H9 (cell line): ENCODE results near the gene MED13L. TPM values are rescaled to one million over a fixed set of nuclear protein-coding genes. Genes with fewer than 3 reads are reported as not detected.

Experiments used
- DNase-seq: peaks from one replicate; pipeline ENCODE4 v3.0.0-alpha.2; 2017
- H2AFZ ChIP-seq: one replicate; pipeline ENCODE4 v1.6.1; 2013; ENCODE audit warnings: mild to moderate bottlenecking, low read length, control low read depth, moderate library complexity
- H2AK5ac ChIP-seq: 2 replicates; pipeline ENCODE4 v1.6.1; 2013; ENCODE audit warnings: low read length, control low read depth, mixed read lengths; ENCODE audit not compliant: insufficient read length
- H2BK120ac ChIP-seq: one replicate; pipeline ENCODE4 v1.6.1; 2013; ENCODE audit warnings: low read depth, mild to moderate bottlenecking, low read length, control low read depth, inconsistent platforms; ENCODE audit not compliant: poor library complexity, severe bottlenecking
- H2BK12ac ChIP-seq: 2 replicates; pipeline ENCODE4 v1.6.1; 2013; ENCODE audit warnings: low read length, control low read depth, mixed read lengths, low read depth; ENCODE audit not compliant: insufficient read length
- H2BK15ac ChIP-seq: 2 replicates; pipeline ENCODE4 v1.6.1; 2013; ENCODE audit warnings: low read depth, low read length, control low read depth
- H2BK20ac ChIP-seq: one replicate; pipeline ENCODE4 v1.6.1; 2013; ENCODE audit warnings: low read depth, mild to moderate bottlenecking, low read length, control low read depth, inconsistent platforms; ENCODE audit not compliant: poor library complexity, severe bottlenecking
- H2BK5ac ChIP-seq: 2 replicates; pipeline ENCODE4 v1.6.1; 2013; ENCODE audit warnings: low read length, control low read depth, mixed read lengths; ENCODE audit not compliant: insufficient read length
- H3K14ac ChIP-seq: 2 replicates; pipeline ENCODE4 v1.6.1; 2013; ENCODE audit warnings: low read length, control low read depth; ENCODE audit not compliant: insufficient read depth
- H3K18ac ChIP-seq: 2 replicates; pipeline ENCODE4 v1.6.1; 2013; ENCODE audit warnings: low read depth, mild to moderate bottlenecking, mixed read lengths, low read length, control low read depth; ENCODE audit not compliant: insufficient read length
- H3K23ac ChIP-seq: 2 replicates; pipeline ENCODE4 v1.6.1; 2013; ENCODE audit warnings: low read length, control low read depth, mixed read lengths, low read depth; ENCODE audit not compliant: insufficient read length
- H3K23me2 ChIP-seq: 2 replicates; pipeline ENCODE4 v1.6.1; 2013; ENCODE audit warnings: low read depth, mild to moderate bottlenecking, mixed read lengths, low read length, control low read depth; ENCODE audit not compliant: insufficient read length, poor library complexity, severe bottlenecking
- H3K27ac ChIP-seq: 2 replicates; pipeline ENCODE4 v1.5.1; 2013; ENCODE audit warnings: low read length, control low read depth, mixed read lengths, low read depth; ENCODE audit not compliant: insufficient read length
- H3K27me3 ChIP-seq: 2 replicates; pipeline ENCODE4 v1.6.1; 2013; ENCODE audit warnings: low read length, control low read depth, inconsistent platforms; ENCODE audit not compliant: insufficient read depth
- H3K4ac ChIP-seq: 2 replicates; pipeline ENCODE4 v1.6.1; 2013; ENCODE audit warnings: low read depth, mild to moderate bottlenecking, control low read depth, inconsistent platforms, low read length, moderate library complexity
- H3K4me1 ChIP-seq: 2 replicates; pipeline ENCODE4 v1.6.1; 2013; ENCODE audit warnings: low read length, control low read depth, inconsistent platforms; ENCODE audit not compliant: insufficient read depth
- H3K4me2 ChIP-seq: 2 replicates; pipeline ENCODE4 v1.6.1; 2013; ENCODE audit warnings: low read length, control low read depth, mixed read lengths; ENCODE audit not compliant: insufficient read length, insufficient read depth
- H3K56ac ChIP-seq: 2 replicates; pipeline ENCODE4 v1.6.1; 2013; ENCODE audit warnings: low read depth, mild to moderate bottlenecking, mixed read lengths, low read length, control low read depth; ENCODE audit not compliant: insufficient read length
- H3K79me1 ChIP-seq: 2 replicates; pipeline ENCODE4 v1.6.1; 2013; ENCODE audit warnings: low read depth, mild to moderate bottlenecking, moderate library complexity, low read length, control low read depth, inconsistent platforms; ENCODE audit not compliant: insufficient read depth, poor library complexity, severe bottlenecking
- H3K79me2 ChIP-seq: 2 replicates; pipeline ENCODE4 v1.6.1; 2013; ENCODE audit warnings: low read length, control low read depth, inconsistent platforms; ENCODE audit not compliant: insufficient read depth
- H3K9ac ChIP-seq: 2 replicates; pipeline ENCODE4 v1.6.1; 2013; ENCODE audit warnings: low read length, control low read depth, mixed read lengths; ENCODE audit not compliant: insufficient read length; ENCODE audit errors: extremely low read depth
- H3K9me3 ChIP-seq: one replicate; pipeline ENCODE4 v1.6.1; 2013; ENCODE audit warnings: low read depth, low read length, inconsistent platforms; ENCODE audit not compliant: control insufficient read depth
- H3T11ph ChIP-seq: one replicate; pipeline ENCODE4 v1.6.1; 2013; ENCODE audit warnings: mild to moderate bottlenecking, low read length, control low read depth, inconsistent platforms
- H4K20me1 ChIP-seq: one replicate; pipeline ENCODE4 v1.6.1; 2013; ENCODE audit not compliant: control insufficient read depth, insufficient read length, insufficient read depth
- H4K5ac ChIP-seq: 2 replicates; pipeline ENCODE4 v1.6.1; 2013; ENCODE audit warnings: low read depth, mild to moderate bottlenecking, mixed read lengths, low read length, control low read depth; ENCODE audit not compliant: insufficient read length
- H4K8ac ChIP-seq: replicated peaks from 2 replicates; pipeline ENCODE4 v1.6.1; 2013; ENCODE audit warnings: low read length, control low read depth, mixed read lengths, low read depth; ENCODE audit not compliant: insufficient read length
- H4K91ac ChIP-seq: 2 replicates; pipeline ENCODE4 v1.6.1; 2013; ENCODE audit warnings: low read depth, mild to moderate bottlenecking, moderate library complexity, mixed read lengths, low read length, control low read depth; ENCODE audit not compliant: insufficient read length
- H3K27ac Mint-ChIP-seq, 3 experiments: 2 replicates in 2 of 3; 3 replicates in 1 of 3; pipeline ENCODE4 v1.8.0; 2020 to 2021; ENCODE audit warnings: mixed read lengths in 3 of 3, mild to moderate bottlenecking in 1 of 3, moderate library complexity in 1 of 3
- H3K27me3 Mint-ChIP-seq: 2 replicates; pipeline ENCODE4 v1.8.0; 2021; ENCODE audit warnings: low read depth, mild to moderate bottlenecking, moderate library complexity, mixed read lengths
- H3K36me3 Mint-ChIP-seq, 3 experiments: 2 replicates in 2 of 3; 3 replicates in 1 of 3; pipeline ENCODE4 v1.8.0; 2020 to 2021; ENCODE audit warnings: low read depth in 3 of 3, mixed read lengths in 3 of 3; ENCODE audit not compliant: insufficient read depth in 1 of 3
- H3K4me1 Mint-ChIP-seq, 2 experiments: 2 replicates each; pipeline ENCODE4 v1.8.0; 2020; ENCODE audit warnings: mixed read lengths in 2 of 2
- H3K4me3 Mint-ChIP-seq, 2 experiments: 2 replicates in 1 of 2; 3 replicates in 1 of 2; pipeline ENCODE4 v1.8.0; 2020 to 2021; ENCODE audit warnings: mild to moderate bottlenecking in 2 of 2, mixed read lengths in 2 of 2, moderate library complexity in 1 of 2
- H3K9me3 Mint-ChIP-seq, 2 experiments: 2 replicates in 1 of 2; 3 replicates in 1 of 2; pipeline ENCODE4 v1.8.0; 2020; ENCODE audit warnings: mild to moderate bottlenecking in 2 of 2, mixed read lengths in 2 of 2, moderate library complexity in 1 of 2
- CTCF ChIP-seq: fragments of 200-600 bp; sonication (generic); conservative IDR thresholded peaks from 3 replicates; pipeline ENCODE4 v1.8.0; 2021; ENCODE audit warnings: antibody characterized with exemption, mild to moderate bottlenecking
- WGBS: extraction: QIAGEN DNeasy Blood & Tissue Kit; methylation state at CpG from one replicate; pipeline ENCODE4 v1.1.7; 2013; ENCODE audit warnings: missing lambda C conversion rate, low lambda C conversion rate, mixed read lengths; ENCODE audit not compliant: insufficient read length; ENCODE audit errors: extremely low coverage; 5-methylcytosine and 5-hydroxymethylcytosine counted together
- total RNA-seq: library from RNA; stranded (reverse); gene quantifications from 2 replicates; pipeline ENCODE4 v1.2.1, GENCODE V29; 2021

Gene MED13L
- total RNA-seq, 1 experiment from 2014 or later, result 52.4 TPM

- Histone ChIP-seq H3K4ac (no peak overlapping the region), H3K23me2 (no peaks in the 10 kb centered on the region), H3K79me2 (no peaks in the 10 kb centered on the region), H2BK15ac (no peak overlapping the region), H2AFZ (no peak overlapping the region), H4K20me1 (no peaks in the 10 kb centered on the region), H3K9ac (no peak overlapping the region), H4K91ac (no peak overlapping the region), H2BK20ac (no peak overlapping the region), H3K27me3 (no peaks in the 10 kb centered on the region), H3K4me2 (no peak overlapping the region), H3K18ac (no peak overlapping the region), H3K14ac (no peak overlapping the region), H3K27ac (no peak overlapping the region), H3T11ph (no peak overlapping the region), H2BK120ac (no peak overlapping the region), H2AK5ac (no peak overlapping the region), H3K9me3 (peaks cover 13% of the 10 kb centered on the region), H4K5ac (no peak overlapping the region), H3K79me1 (no peaks in the 10 kb centered on the region), H2BK5ac (no peak overlapping the region), H3K56ac (no peak overlapping the region), H3K23ac (no peak overlapping the region), H4K8ac (no peak overlapping the region), H2BK12ac (no peak overlapping the region), H3K4me1 (no peaks in the 10 kb centered on the region)
- TF ChIP-seq CTCF, result peak; percentile 56; the same call in 2 of the 3 replicates
- Mint-ChIP-seq H3K27me3 (peaks cover 28% of the 10 kb centered on the region), H3K36me3 (peaks cover 8 to 21% (median 11%) of the 10 kb centered on the region in 3 experiments), H3K27ac (no peak overlapping the region), H3K9me3 (peaks cover 26 to 31% of the 10 kb centered on the region in 2 experiments), H3K4me3 (no peak overlapping the region), H3K4me1 (no peaks in the 10 kb centered on the region; a peak in 1 of 4 replicates)
- no CpG with 5 or more reads among the region's 8 CpGs for WGBS
- DNase-seq, result no peak
These were observed 354.4 kb downstream of the MED13L start for GRCh38 chr12:115922952-115923564.
